ENCODE results near the gene MC1R.

DNA sequence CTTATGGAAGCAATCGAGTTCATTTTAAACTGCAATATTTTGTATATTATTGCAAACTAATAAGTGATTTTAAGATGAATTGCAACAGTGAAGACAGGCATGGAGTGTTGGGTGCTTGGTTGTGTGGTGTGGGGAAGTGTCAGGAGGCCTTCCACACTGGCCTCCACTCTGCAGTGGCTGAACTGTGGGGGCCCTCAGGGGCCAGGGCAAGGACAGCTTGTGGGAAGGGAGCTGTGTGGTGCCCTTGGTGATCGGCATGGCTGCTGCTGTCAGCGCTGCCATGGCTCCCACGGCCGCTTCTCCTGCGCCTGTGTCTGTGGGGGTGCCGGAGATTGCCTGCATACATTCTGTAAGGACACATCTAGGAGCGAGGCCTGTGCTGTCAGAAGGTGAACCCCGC lies 26.0 kb upstream of the MC1R start:
- TF ChIP-seq, protein P1, sequence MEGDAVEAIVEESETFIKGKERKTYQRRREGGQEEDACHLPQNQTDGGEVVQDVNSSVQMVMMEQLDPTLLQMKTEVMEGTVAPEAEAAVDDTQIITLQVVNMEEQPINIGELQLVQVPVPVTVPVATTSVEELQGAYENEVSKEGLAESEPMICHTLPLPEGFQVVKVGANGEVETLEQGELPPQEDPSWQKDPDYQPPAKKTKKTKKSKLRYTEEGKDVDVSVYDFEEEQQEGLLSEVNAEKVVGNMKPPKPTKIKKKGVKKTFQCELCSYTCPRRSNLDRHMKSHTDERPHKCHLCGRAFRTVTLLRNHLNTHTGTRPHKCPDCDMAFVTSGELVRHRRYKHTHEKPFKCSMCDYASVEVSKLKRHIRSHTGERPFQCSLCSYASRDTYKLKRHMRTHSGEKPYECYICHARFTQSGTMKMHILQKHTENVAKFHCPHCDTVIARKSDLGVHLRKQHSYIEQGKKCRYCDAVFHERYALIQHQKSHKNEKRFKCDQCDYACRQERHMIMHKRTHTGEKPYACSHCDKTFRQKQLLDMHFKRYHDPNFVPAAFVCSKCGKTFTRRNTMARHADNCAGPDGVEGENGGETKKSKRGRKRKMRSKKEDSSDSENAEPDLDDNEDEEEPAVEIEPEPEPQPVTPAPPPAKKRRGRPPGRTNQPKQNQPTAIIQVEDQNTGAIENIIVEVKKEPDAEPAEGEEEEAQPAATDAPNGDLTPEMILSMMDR (IDR thresholded peaks at IDR 0.05), result no peak
- TF ChIP-seq POLR2A (IDR thresholded peaks at IDR 0.05), result no peak

Data from prostate gland (tissue), 2 donors.